Activated naive CD4-positive, alpha-beta T cell (primary cell): ENCODE results near the gene PSORS1C2.
A peak's percentile ranks its signal among the peaks of the same experiment; 100 is the strongest.

ENCODE experiments used
- DNase-seq, 4 experiments: peaks; one replicate each; lab custom pipeline; 2025; lab: John Stamatoyannopoulos, UW

The PSORS1C2 gene

GRCh38 chr6:31140643-31141042 lies 1.8 kb upstream of the PSORS1C2 start:
- DNase-seq, result no peak

GRCh38 chr6:31139599-31139998 lies 733 bp upstream of the PSORS1C2 start:
- DNase-seq, result no peak

GRCh38 chr6:31135710-31136109 lies 3.2 kb downstream of the PSORS1C2 start:
- no peak for DNase-seq

- DNase-seq, result no peak
These were observed 6.1 kb downstream of the PSORS1C2 start for GRCh38 chr6:31132806-31133205.

GRCh38 chr6:31131595-31131994 lies 7.3 kb downstream of the PSORS1C2 start:
- no peak for DNase-seq

GRCh38 chr6:31130751-31131150 lies 8.1 kb downstream of the PSORS1C2 start:
- no peak for DNase-seq

- DNase-seq, result no peak
These were observed 9.7 kb downstream of the PSORS1C2 start for GRCh38 chr6:31129130-31129529.

GRCh38 chr6:31128093-31128676 lies 10.7 kb downstream of the PSORS1C2 start:
- peak; percentile 43 to 71 (median 69) for DNase-seq

GRCh38 chr6:31126396-31127175 lies 12.3 kb downstream of the PSORS1C2 start:
- no peak for DNase-seq

GRCh38 chr6:31125586-31126363 lies 13.1 kb downstream of the PSORS1C2 start:
- no peak for DNase-seq

- no peak for DNase-seq
These were observed 13.7 kb downstream of the PSORS1C2 start for GRCh38 chr6:31125162-31125561.

- no peak for DNase-seq
These were observed 15.8 kb downstream of the PSORS1C2 start for GRCh38 chr6:31122791-31123706.

- DNase-seq, result no peak
These were observed 17.6 kb downstream of the PSORS1C2 start for GRCh38 chr6:31121131-31121790.

- no peak for DNase-seq
These were observed 18.5 kb downstream of the PSORS1C2 start, which contains the start of gene CDSN for GRCh38 chr6:31120151-31120915. TSS of gene CDSN (minus strand) at chr6:31120446. CDS start at chr6:31120419, 27 bp downstream.

GRCh38 chr6:31118178-31118577 lies 20.7 kb downstream of the PSORS1C2 start:
- no peak for DNase-seq

GRCh38 chr6:31116661-31117385 lies 22.0 kb downstream of the PSORS1C2 start:
- DNase-seq, result no peak

- no peak for DNase-seq
These were observed 22.8 kb downstream of the PSORS1C2 start for GRCh38 chr6:31115941-31116560.

- no peak for DNase-seq
These were observed 23.7 kb downstream of the PSORS1C2 start for GRCh38 chr6:31114970-31115849.
